Endometrium (tissue), 2 donors: Measurements from ENCODE around the gene DMRTC1B.
A peak's percentile ranks its signal among the peaks of the same experiment; 100 is the strongest.
"Not testable (repeated sequence)": the region's sequence is repeated elsewhere in the genome, so short reads cannot be mapped to it uniquely, and the experiment has no call there.

Source experiments
- FAIRE-seq: peaks from 2 replicates; lab custom pipeline; 2012; peaks lifted over from hg19 to GRCh38; lab: Jason Lieb, UNC
- donor health status: control.
- donor health status: control.

Gene DMRTC1B, protein sequence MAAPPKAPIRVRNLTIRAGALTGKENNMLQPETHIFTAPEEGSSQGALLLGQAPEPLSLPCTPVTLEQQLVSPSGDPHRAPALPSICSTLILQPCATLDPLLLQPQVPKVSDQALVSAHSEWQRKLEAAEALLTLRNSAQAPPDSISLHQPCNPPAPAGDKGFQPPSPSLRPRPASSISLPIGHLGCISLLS

DNA sequence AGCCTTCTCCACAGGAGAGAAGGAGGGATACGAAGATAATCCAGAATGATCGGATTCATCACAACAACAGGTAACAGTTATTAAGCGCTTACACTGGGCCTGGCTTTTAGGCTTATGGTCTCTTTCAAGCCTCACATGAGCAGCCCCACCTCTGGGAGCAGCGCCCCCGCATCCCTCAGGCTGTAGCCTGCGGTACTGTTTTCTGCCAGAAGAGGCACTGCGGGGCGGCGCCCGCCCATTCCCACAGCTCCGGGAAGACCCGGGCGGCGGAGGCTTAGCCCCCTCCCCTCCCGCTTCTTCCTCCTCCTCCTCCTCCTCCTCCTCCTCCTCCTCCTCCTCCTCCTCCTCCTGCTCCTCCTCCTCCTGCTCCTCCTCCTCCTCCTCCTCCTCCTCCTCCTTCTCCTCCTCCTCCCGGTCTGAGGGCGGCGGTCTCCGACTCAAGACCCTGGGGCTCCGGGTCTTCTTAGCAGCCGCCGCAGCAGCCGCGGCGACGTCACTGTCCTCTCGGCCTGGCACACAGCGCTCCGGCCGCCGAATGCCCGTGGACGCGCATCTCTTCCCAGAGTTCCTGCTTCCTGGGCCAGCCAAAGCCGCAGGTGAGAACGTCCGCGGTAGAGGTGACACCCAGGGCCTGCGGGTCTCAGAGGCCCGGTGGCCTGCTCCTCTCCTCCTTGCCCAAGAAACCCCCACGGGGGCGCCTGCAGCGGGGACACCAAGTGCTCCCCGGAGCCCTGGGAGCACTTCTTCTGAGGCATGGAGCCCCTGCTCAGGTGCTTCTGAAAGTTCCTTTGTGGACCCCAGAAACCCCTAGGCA, at the start of gene DMRTC1B:
Gene DMRTC1B, plus strand, starts transcription at position 238 of the 814 bp plus-strand sequence. CDS start 68,246 bp downstream, outside the sequence.
- not testable (repeated sequence) for FAIRE-seq

DNA sequence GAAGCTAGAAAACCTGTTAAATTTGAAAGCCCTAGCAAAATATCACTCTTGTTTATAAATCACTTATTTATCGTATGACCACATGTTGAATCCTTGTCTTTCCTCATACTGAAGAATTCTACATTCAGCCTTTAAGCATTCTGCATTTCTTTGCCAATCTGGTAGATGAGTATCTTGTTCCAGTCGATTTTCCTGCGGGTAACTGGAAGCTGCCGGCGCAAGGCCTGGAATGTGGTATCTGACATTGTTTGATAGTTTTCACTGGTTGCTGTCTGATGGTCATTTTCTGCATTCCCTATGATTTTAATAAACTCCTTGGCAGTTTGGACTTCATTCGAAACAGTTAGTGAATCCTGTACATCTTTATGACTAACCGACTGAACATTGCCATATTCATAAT, 48.8 kb upstream of the DMRTC1B start:
- FAIRE-seq, result no peak

DNA sequence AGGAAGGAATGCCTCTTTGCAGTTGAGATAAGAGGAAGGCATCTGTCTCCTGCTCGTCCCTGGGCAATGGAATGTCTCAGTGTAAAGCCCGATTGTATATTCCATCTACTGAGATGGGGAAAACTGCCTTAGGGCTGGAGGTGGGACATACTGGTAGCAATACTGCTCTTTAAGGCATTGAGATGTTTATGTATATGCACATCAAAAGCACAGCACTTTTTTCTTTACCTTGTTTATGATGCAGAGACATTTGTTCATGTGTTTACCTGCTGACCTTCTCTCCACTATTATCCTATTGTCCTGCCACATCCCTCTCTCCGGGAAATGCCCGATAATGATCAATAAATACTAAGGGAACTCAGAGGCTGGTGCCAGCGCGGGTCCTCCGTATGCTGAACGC, 43.1 kb upstream of the DMRTC1B start:
- FAIRE-seq, result not testable (repeated sequence)

DNA sequence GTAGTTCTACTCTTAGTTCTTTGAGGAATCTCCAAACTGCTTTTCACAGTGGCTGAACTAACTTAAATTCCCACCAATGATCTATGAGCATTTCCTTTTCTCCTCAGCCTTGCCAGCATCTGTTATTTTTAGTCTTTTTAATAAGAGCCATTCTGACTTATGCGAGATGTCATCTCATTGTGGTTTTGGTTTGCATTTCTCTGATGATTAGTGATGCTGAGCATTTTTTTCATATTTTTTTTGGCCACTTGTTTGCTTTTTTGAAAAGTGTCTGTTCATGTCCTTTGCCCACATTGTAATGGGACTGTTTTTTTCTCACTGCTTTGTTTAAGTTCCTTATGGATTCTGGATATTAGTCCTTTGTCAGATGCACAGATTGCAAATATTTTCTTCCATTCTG, 41.1 kb upstream of the DMRTC1B start:
- no peak for FAIRE-seq

DNA sequence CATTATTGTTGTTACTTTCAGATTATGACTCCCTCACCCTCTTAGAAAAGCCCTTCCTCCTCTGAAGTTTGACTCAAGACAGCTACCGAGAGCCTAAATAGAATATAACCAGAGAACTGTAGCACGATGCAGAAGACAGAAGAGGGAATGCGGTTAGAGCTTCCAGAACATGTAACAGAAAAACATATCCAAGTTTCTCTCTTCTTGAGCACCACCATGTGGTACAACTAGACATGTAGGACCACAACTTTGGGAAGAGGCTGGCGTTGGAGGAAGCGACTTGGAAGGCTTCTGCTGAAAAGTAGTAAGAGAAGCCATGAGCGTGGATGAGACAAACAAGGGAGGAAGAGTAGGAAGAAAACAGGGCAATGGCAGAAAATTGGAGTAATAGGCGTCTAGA, 31.1 kb upstream of the DMRTC1B start:
- FAIRE-seq, result not testable (repeated sequence)

DNA sequence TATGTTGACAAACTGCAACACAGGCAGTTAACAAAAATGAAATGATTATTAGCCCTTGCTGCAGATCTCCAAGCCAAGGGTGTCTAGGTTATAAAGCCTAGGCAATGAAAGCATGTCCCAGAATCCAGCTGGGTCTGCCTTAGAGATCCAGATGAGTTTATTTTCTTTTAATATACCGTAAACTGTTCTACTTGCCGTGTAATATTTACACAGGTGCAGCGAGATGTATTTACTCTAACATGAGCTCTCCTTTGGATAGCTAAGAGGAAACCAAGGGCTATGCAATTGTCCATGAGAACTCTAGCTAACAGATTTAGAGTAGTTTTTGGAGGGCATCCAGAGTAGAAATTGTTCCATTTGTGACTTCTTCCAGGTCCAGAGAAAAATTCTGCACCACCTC, 28.1 kb upstream of the DMRTC1B start:
- not testable (repeated sequence) for FAIRE-seq

DNA sequence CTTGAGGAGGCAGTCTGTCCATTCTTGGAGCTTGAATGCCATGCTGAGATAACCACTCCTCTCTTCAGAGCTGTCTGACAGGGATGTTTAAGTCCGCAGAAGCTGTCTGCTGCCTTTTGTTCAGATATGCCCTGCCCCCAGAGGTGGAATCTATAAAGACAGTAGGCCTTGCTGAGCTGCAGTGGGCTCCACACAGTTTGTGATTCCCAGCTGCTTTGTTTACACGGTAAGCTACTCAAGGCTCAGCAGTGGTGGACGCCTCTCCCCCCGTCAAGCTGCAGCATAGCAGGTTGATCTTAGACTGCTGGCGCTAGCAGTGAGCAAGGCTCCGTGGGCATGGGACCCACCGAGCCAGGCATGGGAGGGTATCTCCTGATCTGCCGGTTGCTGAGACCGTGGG, 16.2 kb upstream of the DMRTC1B start:
- not testable (repeated sequence) for FAIRE-seq

DNA sequence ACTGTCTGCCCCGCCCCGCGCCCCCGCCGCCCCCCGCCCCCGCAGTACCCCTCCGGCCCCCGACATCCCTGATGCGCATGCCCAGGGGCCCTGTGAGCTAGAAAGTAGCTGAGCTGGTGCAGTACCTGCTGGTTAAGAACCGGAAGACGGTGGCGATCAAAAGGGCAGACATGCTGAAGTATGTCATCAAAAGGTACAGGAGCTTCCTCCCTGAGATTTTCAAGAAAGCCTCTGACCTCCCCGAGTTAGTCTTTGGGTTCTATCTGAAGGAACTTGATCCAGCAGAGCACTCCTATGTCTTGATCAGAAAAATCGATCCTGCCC, 739 bp downstream of the DMRTC1B start:
- FAIRE-seq, result not testable (repeated sequence)

DNA sequence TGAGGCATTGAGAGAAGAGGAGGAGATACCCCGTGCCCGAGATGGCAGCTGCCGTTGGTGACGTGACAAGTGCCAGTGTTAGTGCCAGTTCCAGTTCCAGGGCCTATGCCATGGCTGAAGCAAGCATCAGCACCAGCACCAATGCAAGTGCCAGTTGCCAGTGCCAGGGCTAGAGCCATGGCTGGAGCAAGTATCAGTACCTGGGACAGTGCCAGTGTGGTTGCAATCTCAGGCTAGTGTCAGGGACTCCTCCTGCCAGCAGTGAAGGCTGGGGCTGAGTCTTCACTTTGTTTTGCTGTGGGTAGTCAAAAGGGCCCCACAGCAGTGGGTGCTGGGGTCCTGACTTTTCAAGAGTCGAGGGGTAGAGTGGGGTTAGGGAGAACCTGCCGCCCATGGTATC, 1.5 kb downstream of the DMRTC1B start:
- FAIRE-seq, result not testable (repeated sequence)

DNA sequence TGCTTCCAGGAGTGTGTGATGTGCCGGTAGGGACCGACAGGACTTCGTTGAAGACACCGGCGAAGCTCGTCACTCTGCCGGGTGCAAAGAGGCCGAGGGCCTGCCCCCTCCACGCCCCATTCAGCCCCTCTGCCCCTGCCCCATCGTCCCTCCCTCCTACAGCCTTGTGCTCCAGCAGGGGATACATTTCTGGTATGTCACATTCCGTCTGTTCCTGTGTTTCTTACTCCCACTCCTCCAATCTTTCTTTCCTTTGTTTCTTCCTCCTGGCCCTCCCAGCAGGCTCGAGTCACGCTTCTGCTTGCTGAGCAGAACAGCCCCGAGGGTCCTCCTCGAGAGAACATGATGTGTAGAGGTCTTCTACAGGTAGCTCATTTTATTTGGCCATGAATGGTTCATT, 5.9 kb downstream of the DMRTC1B start, which contains the start of gene FAM236B:
Gene FAM236B, minus strand, starts transcription at position 101 of the 400 bp plus-strand sequence. Its CDS starts 100 bp downstream, at position 1.
- not testable (repeated sequence) for FAIRE-seq

DNA sequence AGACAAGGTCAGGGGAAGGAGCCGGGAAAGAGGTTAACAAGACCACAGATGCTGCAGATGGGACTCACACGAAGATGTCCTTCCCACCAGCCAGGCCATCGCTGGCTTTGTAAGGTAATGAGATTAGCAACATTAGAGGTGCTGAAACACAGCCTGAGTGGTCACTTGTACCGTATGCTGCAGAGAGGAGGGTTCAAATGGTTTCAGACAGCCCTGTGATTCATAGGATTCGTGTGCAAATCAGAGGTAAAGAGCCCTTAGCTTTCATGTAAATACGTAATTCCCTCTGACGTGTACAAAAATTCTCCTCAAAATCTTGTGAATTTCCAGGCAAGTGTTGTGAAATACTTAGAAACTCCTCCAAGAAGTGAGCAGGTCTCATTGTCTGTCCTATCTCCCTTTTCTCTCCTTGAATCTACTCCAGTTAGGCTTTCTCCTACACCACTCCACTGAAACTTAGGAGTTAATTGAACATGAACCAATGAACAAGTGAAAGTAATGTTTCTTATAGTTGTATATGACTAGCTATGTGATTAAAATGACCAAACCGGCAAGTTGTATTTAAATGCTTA, 6.8 kb downstream of the DMRTC1B start:
- not testable (repeated sequence) for FAIRE-seq

DNA sequence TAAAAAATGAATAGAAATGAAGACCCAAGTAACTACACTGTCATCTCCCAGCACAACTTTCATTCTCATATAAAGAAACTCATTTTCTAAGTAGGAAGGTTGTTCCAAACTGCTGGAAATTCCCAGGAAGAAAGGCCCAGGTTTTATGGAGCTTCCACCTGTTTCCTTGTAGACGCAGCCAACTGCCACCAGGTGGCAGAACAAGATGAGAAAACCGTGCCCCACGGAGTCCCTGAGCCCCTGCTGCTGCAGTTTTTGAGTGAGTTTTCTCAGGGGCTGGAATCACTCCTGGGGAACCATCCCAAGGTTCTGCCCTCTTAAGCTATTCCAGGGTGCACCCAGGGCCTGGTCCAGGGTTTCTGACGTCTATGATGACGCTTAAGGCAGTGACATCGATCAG, 7.3 kb downstream of the DMRTC1B start:
- not testable (repeated sequence) for FAIRE-seq

DNA sequence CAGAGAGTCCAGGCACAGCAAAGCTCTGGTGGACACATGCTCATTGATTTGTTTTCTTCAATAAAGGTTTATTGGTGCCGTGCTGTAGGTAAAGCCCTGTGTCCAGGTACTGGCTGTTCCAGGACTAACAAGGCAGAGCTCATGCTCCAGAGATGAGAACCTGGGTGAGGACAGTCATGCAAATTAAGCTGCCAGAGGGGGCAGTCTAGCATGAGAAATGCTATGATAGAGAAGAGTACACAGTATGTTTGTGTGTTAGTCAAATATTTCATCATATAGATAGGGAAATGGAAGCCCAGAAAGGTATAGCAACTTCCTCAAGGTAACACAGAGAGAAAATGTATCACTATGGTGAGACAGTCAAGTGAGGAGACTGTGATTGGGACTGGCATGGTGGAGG, 11.5 kb downstream of the DMRTC1B start:
- not testable (repeated sequence) for FAIRE-seq

DNA sequence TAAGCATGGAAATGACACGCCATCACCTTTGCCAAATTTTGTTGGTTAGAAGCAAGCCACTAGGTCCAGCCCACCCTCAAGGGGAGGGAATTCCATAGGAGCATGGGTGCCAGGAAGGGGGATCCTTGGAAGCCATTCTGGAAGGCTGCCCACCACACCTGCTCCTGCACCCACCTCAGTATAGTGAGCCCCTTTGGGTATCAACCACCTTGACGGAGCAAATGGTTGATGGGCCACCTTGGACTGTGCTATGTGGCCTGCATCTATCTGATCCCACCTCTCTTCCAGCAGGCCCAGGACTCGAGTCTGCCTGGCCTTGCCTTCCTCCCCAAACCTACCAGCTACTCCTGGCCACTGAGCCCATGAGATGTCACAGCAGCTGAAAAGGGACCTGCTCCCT, 13.7 kb downstream of the DMRTC1B start:
- FAIRE-seq, result not testable (repeated sequence)

DNA sequence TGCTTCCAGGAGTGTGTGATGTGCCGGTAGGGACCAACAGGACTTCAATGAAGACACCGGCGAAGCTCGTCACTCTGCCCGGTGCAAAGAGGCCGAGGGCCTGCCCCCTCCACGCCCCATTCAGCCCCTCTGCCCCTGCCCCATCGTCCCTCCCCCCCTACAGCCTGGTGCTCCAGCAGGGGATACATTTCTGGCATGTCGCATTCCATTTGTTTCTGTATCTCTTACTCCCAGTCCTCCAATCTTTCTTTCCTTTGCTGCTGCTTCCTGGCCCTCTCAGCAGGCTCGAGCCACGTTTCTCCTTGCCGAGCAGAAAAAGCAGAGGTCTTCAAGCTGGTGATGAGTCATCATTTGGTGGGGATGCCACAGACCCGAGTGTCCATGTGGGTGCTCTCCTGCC, 31.4 kb downstream of the DMRTC1B start, which contains the start of gene FAM236D:
Gene FAM236D, minus strand, starts transcription at position 101 of the 400 bp plus-strand sequence. Its CDS starts 100 bp downstream, at position 1.
- not testable (repeated sequence) for FAIRE-seq

DNA sequence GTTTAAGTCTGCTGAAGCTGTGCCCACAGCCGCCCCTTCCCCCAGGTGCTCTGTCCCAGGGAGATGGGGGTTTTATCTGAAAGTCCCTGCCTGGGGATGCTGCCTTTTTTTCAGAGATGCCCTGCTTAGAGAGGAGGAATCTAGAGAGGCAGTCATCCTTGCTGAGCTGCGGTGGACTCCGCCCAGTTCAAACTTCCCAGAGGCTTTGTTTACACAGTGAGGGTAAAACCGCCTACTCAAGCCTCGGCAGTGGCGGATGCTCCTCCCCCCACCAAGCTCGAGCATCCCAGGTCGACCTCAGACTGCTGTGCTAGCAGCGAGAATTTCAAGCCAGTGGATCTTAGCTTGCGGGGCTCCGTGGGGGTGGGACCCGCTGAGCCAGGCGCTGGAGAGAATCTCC, 54.0 kb downstream of the DMRTC1B start:
- FAIRE-seq, result not testable (repeated sequence)

DNA sequence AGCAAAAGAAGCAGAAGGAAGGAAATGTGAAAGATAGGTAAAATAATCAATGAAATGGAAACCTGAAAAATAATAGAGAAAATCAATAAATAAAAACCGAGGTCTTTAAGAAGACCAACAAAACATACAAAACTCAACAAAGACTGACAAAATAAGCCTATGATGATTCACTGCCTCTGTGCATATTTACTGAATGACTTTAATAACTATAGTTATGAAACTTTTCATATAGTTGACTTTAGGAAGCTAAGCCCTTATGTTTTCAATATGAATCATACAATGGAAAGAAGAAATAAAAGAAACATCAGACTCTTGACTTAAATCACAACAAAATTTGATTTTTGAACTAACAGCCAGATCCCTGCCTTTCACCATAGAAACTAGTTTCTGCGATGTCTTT, 60.8 kb downstream of the DMRTC1B start:
- peak; percentile 68 for FAIRE-seq

DNA sequence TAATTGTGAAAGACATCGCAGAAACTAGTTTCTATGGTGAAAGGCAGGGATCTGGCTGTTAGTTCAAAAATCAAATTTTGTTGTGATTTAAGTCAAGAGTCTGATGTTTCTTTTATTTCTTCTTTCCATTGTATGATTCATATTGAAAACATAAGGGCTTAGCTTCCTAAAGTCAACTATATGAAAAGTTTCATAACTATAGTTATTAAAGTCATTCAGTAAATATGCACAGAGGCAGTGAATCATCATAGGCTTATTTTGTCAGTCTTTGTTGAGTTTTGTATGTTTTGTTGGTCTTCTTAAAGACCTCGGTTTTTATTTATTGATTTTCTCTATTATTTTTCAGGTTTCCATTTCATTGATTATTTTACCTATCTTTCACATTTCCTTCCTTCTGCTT, 106.2 kb downstream of the DMRTC1B start:
- not testable (repeated sequence) for FAIRE-seq

DNA sequence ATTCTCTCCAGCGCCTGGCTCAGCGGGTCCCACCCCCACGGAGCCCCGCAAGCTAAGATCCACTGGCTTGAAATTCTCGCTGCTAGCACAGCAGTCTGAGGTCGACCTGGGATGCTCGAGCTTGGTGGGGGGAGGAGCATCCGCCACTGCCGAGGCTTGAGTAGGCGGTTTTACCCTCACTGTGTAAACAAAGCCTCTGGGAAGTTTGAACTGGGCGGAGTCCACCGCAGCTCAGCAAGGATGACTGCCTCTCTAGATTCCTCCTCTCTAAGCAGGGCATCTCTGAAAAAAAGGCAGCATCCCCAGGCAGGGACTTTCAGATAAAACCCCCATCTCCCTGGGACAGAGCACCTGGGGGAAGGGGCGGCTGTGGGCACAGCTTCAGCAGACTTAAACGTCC, 113.0 kb downstream of the DMRTC1B start:
- not testable (repeated sequence) for FAIRE-seq
